GM12891 (cell line): ENCODE data around the gene DST.

Experiments
- PAX5 ChIP-seq: IDR thresholded peaks from 2 replicates; pipeline ENCODE4 v1.6.1; 2011; ENCODE audit warnings: low read length, moderate library complexity, mild to moderate bottlenecking; ENCODE audit not compliant: insufficient read depth, severe bottlenecking
- POLR2A ChIP-seq: IDR thresholded peaks from 2 replicates; pipeline ENCODE4 v1.6.1; 2011; ENCODE audit warnings: low read depth, low read length, control low read depth
- TAF1 ChIP-seq: IDR thresholded peaks from 2 replicates; pipeline ENCODE4 v1.6.1; 2011; ENCODE audit warnings: low read depth, low read length, control low read depth

GRCh38 chr6:56689663-56690062 is 47.0 kb upstream of the DST start:
- no peak for TF ChIP-seq POLR2A
- no peak for TF ChIP-seq PAX5
- no peak for TF ChIP-seq TAF1
